GM12873 (cell line): ENCODE measurements around the gene AXDND1.

Experiments used
- TF ChIP-seq, protein P1 (sequence below): IDR thresholded peaks from 2 replicates; pipeline ENCODE4 v1.5.1; 2012; ENCODE audit warnings: low read depth, mild to moderate bottlenecking, moderate library complexity, low read length, control low read depth; ENCODE audit not compliant: insufficient read depth; ENCODE audit errors: missing control alignments

The AXDND1 gene

DNA sequence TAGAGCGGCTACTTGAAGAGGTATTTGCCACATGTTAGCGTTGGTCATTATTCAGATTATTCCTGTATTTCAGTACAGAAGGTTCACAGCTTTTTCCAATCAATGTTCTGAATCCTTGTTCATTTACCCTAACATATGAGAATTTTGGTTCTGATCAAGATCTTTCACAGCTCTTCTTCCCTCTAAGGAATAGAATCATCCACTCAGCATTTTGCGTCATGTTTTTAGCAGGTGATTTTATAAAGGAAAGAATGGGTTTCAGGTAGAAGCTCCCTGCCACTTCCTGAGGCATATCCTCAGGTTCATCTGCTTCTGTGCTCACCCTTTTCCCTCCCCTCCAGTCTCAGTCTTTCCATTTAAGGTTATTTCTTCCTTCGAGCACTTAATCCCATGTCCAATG is 143.6 kb downstream of the AXDND1 start:
- TF ChIP-seq, protein P1, sequence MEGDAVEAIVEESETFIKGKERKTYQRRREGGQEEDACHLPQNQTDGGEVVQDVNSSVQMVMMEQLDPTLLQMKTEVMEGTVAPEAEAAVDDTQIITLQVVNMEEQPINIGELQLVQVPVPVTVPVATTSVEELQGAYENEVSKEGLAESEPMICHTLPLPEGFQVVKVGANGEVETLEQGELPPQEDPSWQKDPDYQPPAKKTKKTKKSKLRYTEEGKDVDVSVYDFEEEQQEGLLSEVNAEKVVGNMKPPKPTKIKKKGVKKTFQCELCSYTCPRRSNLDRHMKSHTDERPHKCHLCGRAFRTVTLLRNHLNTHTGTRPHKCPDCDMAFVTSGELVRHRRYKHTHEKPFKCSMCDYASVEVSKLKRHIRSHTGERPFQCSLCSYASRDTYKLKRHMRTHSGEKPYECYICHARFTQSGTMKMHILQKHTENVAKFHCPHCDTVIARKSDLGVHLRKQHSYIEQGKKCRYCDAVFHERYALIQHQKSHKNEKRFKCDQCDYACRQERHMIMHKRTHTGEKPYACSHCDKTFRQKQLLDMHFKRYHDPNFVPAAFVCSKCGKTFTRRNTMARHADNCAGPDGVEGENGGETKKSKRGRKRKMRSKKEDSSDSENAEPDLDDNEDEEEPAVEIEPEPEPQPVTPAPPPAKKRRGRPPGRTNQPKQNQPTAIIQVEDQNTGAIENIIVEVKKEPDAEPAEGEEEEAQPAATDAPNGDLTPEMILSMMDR = no peak

DNA sequence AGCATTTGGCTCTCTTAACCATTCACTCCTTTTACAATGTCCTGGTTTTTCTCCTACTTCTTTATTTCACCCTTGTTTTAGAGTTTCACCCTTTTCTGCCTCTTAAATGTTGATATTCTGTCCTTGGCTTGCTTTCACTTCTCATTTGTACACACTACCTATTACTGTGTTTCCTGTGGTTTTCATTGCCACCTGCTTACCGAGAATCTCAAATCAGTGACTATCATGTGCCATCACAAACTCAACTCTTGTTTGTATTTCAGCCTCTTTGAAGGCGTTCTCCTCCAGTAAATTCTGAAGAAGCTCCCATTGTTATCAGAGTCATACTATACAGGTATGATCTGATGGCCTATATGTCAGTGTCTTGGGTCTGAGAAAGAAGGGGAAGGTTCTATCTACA is 144.3 kb downstream of the AXDND1 start:
- TF ChIP-seq, protein P1 = no peak

DNA sequence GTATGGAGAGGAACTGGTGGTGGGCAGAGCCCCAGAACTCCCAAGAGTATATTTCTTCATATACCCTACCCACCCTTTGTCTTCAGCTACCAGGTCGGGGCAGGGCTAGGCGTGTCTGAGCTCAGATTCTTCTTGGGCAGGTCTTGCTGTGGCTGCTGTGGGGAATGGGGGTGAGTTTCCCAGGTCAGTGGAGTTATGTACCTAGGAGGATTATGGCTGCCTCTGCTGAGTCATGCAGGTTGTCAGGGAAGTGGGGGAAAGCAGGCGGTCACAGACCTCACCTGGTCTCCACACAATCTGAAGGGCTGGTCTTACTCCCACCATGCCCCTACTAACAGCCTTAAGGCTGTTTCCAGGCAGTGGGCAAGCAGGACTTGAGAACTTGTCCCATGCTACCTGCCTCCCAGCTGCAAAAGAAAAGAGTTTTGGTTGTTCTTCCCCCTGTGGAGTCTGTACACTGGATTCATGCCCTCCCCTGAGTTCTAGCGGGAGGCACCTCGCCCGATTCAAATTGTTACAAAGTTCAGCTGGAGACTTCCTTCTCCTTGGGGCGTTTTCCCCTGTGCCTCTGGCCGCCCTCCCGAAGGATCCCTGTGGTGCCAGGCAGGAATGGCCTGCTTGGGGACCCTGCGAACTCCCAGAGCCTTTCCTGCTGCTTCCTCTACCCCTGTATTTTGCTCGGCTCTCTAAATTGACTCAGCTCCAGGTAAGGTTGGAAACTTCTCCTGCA is 151.4 kb downstream of the AXDND1 start:
- TF ChIP-seq, protein P1 = no peak

DNA sequence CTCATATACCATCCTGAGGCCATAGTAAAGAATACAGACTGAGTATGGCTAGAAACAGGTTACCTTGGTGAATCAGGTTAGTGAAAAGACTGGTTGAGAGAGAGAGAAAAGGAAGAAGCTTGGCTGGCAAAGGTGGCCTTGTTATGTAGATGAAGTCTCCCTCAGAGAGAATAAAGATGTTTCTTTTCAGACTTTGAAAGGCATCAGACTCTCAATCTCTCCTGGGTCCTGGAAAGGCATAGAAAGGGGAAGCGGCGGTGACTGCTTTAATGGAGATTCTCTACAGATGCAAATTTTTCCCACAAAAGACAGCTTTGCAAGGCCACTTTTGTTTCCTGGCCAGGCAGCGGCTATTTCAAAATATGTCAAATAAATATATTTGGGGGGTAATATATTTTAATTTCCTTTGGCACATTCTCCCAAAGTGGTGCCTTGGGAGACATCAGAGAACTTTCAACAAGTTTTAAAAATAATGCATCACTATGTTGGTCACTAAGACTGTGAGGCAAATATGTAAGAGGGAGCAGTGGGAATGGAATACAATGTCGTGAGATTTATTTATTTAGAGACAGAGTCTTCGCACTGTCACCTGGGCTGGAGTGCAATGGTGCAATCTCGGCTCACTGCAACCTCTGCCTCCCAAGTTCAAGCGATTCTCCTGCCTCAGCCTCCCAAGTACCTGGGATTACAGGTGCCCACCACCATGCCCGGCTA is 163.9 kb downstream of the AXDND1 start:
- TF ChIP-seq, protein P1 = no peak

DNA sequence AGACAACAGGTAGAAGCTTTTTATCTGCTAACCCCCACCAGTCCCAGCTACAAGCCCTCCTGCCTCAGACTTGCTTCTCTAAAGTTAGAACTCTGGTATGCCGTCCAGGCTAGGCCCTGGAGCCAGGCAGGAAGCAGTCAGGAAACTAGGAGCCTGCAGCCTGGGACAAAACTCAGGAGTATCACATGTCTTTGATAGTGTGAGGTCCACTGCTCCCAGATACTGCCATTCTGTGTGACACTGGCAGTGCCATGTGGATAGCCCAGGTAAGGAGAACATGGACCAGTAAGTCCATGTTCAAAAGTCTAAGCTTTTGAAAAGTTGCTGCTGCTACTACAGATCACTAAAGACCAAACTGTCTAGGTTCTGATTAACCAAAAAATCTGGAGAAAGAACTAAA is 164.6 kb downstream of the AXDND1 start:
- TF ChIP-seq, protein P1 = no peak

DNA sequence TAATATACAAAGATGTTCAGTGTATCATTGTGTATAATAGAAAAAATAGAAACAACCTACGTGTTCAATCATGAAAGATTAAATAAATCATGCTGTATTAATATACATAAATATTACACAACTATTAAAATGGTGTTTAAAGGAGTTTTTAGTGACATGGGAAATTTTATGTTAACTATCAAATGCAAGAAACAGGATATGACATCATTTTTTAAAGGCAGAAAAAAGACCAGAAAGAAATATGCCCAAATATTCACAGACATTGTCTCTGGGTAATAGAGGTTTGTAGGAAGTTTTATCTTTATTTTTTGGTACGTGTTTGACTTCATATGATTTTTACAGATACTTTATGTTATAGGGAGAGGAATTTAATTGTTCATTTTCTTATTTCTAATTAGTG is 176.0 kb downstream of the AXDND1 start:
- TF ChIP-seq, protein P1 = no peak

DNA sequence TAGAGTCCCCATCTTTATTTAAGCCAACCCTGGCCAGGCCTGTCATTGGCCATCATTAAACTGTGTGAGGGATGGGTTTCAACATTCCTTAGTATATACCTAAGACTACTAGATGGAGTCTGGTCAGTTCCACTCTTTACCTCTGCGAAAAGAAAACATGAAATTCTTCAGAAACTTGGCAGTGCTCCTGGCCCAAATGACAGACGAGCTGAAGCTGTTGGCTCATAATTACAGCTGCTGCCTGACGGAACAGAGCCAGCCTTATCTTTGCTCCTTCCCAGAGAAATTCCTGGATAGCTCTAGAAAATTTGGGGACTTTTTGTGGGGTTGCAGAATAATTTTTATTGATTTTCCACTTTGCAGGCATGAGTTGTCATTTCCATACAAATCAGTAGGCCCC is 179.6 kb downstream of the AXDND1 start:
- TF ChIP-seq, protein P1 = no peak
